Measurements from ENCODE around the gene ARL16. TPM values are rescaled to one million over a fixed set of nuclear protein-coding genes. Genes with fewer than 3 reads are reported as not detected.

The ARL16 gene
- total RNA-seq, 1 experiment from 2014 or later, result 52.7 TPM

GRCh38 chr17:81682565-81683207 lies 911 bp downstream of the ARL16 start:
- BruUV-seq (replicated peaks), result no TSS peak

GRCh38 chr17:81681672-81682071 lies 1.9 kb downstream of the ARL16 start:
- peaks cover 23% of the 10 kb centered on the region for H3K4me1 ChIP-seq (ENCODE audit: control insufficient read depth, insufficient read depth, low read length)
- no TSS peak for BruUV-seq (replicated peaks)
- no peak for TF ChIP-seq SIN3A (IDR thresholded peaks at IDR 0.05; ENCODE audit: borderline replicate concordance, insufficient read depth, low read depth, low read length)
- TF ChIP-seq POLR2AphosphoS5 (IDR thresholded peaks at IDR 0.05; ENCODE audit: low read depth, low read length), result no peak
- TF ChIP-seq REST (IDR thresholded peaks at IDR 0.05; ENCODE audit: insufficient read depth in 1 of 2, low read depth in 2 of 2, low read length in 1 of 2), result no peak
- TF ChIP-seq CTCF (IDR thresholded peaks at IDR 0.05), result no peak
- TF ChIP-seq TCF7L2 (IDR thresholded peaks at IDR 0.05; ENCODE audit: low read depth, low read length), result no peak
- H3K9me3 ChIP-seq (ENCODE audit: control insufficient read depth, insufficient read depth, low read depth, low read length), result no peaks in the 10 kb centered on the region
- in situ Hi-C loops (cut with HindIII; ENCODE audit: low pct_unique_long_range_greater_than_20kb, low sequenced_read_pairs) (no loop called here), intact Hi-C loops (cut with micrococcal nuclease; ENCODE audit: unreplicated experiment) (no loop called here)
- ChIA-PET POLR2A (no interaction called here), CTCF (no interaction called here)
- H3K4me3 ChIP-seq (ENCODE audit: low read depth in 2 of 2, low read length in 2 of 2), result peak overlapping the region in 1 of 2 experiments; percentile 78; a peak in 1 of 4 replicates
- no peak for ATAC-seq
- DNase-seq (ENCODE audit: low read depth, low spot score), result no peak
- no peaks in the 10 kb centered on the region for H3K27me3 ChIP-seq (ENCODE audit: control insufficient read depth, insufficient read depth, low read length)
- peaks cover 11% of the 10 kb centered on the region; the same call in 1 of the 2 replicates for H3K36me3 ChIP-seq (ENCODE audit: control insufficient read depth, insufficient read depth, low read length)
- no peak overlapping the region; the same call in 1 of the 2 replicates for H3K27ac ChIP-seq (ENCODE audit: low read length)

More at GRCh38 chr17:81682565-81683207, 911 bp downstream of the ARL16 start:
- TF ChIP-seq TCF7L2 (IDR thresholded peaks at IDR 0.05; ENCODE audit: low read depth, low read length) (no peak), SIN3A (IDR thresholded peaks at IDR 0.05; ENCODE audit: borderline replicate concordance, insufficient read depth, low read depth, low read length) (no peak), REST (IDR thresholded peaks at IDR 0.05; ENCODE audit: insufficient read depth in 1 of 2, low read depth in 2 of 2, low read length in 1 of 2) (no peak), POLR2AphosphoS5 (IDR thresholded peaks at IDR 0.05; ENCODE audit: low read depth, low read length) (no peak), CTCF (IDR thresholded peaks at IDR 0.05) (no peak)
- DNase-seq (ENCODE audit: low read depth, low spot score) (no peak), ATAC-seq (no peak)
- no peaks in the 10 kb centered on the region for H3K27me3 ChIP-seq (ENCODE audit: control insufficient read depth, insufficient read depth, low read length)
- H3K4me3 ChIP-seq (ENCODE audit: low read depth in 2 of 2, low read length in 2 of 2), result peak overlapping the region; percentile 71 to 78
- peaks cover 15% of the 10 kb centered on the region; the same call in 1 of the 2 replicates for H3K36me3 ChIP-seq (ENCODE audit: control insufficient read depth, insufficient read depth, low read length)
- H3K4me1 ChIP-seq (ENCODE audit: control insufficient read depth, insufficient read depth, low read length), result peaks cover 23% of the 10 kb centered on the region
- peak overlapping the region; percentile 93 for H3K27ac ChIP-seq (ENCODE audit: low read length)
- intact Hi-C loops (cut with micrococcal nuclease; ENCODE audit: unreplicated experiment), result no loop called here
- ChIA-PET POLR2A (interaction anchor here (1.1 kb wide), 1 partner anchor 17 kb away, joined by 3 read pairs; no protein-coding TSS in a partner anchor), CTCF (no interaction called here)
- no peaks in the 10 kb centered on the region for H3K9me3 ChIP-seq (ENCODE audit: control insufficient read depth, insufficient read depth, low read depth, low read length)
- in situ Hi-C loops (cut with HindIII; ENCODE audit: low pct_unique_long_range_greater_than_20kb, low sequenced_read_pairs), result no loop called here
